ENCODE data around the gene ARHGEF16. TPM values are rescaled to one million over a fixed set of nuclear protein-coding genes. Genes with fewer than 3 reads are reported as not detected.

ARHGEF16 gene
- total RNA-seq, 2 experiments from 2014 or later = not detected

DNA sequence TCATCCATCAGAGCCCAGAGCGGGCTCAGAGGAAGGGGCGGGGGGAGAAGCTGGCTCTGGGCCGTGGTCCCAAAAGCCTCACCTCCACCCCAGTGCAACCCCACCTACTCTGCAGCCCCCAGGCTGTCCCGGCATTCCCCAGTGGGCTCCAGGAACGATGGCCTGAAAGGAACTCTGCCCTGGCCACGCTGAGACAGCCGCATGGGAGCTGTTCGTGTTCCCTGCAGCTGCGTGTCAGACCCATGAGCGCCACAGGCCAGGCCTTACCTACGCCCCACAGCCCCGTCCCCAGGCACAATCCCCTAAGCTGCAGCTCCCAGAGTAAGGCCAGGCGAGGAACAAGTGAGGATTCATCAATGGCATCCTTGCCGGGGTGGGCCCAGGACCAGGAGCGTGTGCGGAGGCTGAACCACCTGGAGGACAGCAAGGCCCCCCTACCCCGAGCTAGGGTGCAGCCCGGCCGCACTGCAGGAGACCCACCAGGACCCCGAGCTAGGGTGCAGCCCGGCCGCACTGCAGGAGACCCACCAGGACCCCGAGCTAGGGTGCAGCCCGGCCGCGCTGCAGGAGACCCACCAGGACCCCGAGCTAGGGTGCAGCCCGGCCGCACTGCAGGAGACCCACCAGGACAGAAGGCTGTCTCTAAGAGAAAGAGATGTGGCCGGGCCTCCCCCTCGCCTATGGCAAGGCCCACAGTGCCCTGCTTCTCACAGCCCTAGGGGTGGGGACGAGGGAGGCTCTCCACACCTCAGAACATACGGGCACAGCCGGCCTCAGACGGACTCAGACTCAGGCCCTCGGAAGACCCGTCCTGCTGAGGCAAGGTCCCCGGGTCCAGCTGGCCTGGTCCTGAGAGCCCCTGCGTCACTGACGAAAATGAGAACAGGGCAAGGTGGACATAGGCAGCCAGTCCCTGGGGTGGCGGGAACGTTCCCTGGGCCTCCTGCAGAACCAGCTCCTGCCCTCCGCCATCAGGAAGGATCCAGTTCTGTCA is 26.5 kb upstream of the ARHGEF16 start:
- H3K27ac Mint-ChIP-seq = no peak overlapping the region
- no peaks in the 10 kb centered on the region for H3K4me1 Mint-ChIP-seq
- ChIA-PET CTCF (no interaction called here), POLR2A (no interaction called here)
- no peak overlapping the region for H3K4me3 Mint-ChIP-seq
- DNase-seq = no peak
- H3K27me3 Mint-ChIP-seq = no peaks in the 10 kb centered on the region
- no peaks in the 10 kb centered on the region for H3K9me3 Mint-ChIP-seq
- H3K36me3 Mint-ChIP-seq (ENCODE audit: low read depth) = no peaks in the 10 kb centered on the region

- Mint-ChIP-seq H3K9me3 (no peaks in the 10 kb centered on the region), H3K4me3 (no peak overlapping the region), H3K27me3 (no peaks in the 10 kb centered on the region), H3K4me1 (no peaks in the 10 kb centered on the region), H3K36me3 (ENCODE audit: low read depth) (no peaks in the 10 kb centered on the region), H3K27ac (no peak overlapping the region)
- DNase-seq = no peak
- POLR2A ChIA-PET = no interaction called here
- CTCF ChIA-PET = no interaction called here
Measured at GRCh38 chr1:3428899-3429298, 25.6 kb upstream of the ARHGEF16 start.

DNA sequence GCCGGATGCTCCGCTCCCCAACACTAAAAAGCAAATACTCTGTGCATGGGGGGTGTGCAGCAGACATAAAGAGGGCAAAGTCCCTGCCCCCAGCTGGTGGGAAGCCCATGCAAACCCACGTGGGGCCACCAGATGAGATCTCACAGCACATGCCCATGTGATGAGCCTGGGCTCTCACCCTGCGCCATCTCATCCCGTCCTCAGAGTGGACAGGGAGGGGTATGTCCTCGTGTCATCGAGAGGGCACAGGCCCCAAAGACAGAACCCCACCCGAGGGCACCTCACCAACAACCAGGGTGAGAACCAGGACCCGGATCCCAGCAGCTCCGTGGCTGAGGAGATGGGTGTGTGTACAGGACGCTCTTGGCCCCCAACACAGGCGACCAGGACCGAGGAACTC is 25.1 kb upstream of the ARHGEF16 start:
- POLR2A ChIA-PET = no interaction called here
- Mint-ChIP-seq H3K9me3 (no peaks in the 10 kb centered on the region), H3K36me3 (ENCODE audit: low read depth) (no peaks in the 10 kb centered on the region), H3K27ac (no peak overlapping the region), H3K27me3 (no peaks in the 10 kb centered on the region), H3K4me3 (no peak overlapping the region), H3K4me1 (no peaks in the 10 kb centered on the region)
- no peak for DNase-seq
- CTCF ChIA-PET = no interaction called here

DNA sequence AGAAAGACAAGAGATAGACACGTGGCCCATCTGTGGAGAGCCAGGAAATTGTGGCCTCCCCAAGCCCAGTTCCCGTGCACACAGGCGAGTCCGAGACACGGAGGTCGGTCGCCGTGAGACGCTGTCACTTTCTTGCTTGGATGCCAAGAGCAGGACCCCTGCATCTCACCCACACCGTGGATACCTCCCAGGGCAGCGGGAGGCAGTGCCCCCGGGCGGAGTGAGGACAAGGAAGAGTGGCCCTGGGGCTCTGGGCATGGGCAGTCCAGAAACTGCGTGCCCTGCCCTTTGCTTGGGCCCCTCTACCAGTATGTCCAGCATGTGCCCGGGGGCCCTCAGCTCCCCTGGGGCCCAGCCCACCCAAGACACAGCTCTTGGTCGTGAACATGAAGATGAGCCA is 24.7 kb upstream of the ARHGEF16 start:
- ChIA-PET POLR2A (no interaction called here), CTCF (no interaction called here)
- Mint-ChIP-seq H3K27me3 (no peaks in the 10 kb centered on the region), H3K36me3 (ENCODE audit: low read depth) (no peaks in the 10 kb centered on the region), H3K4me1 (no peaks in the 10 kb centered on the region), H3K4me3 (no peak overlapping the region), H3K27ac (no peak overlapping the region), H3K9me3 (no peaks in the 10 kb centered on the region)
- no peak for DNase-seq

- no peak overlapping the region for H3K27ac Mint-ChIP-seq
- no peak for DNase-seq
- no peaks in the 10 kb centered on the region for H3K4me1 Mint-ChIP-seq
- H3K9me3 Mint-ChIP-seq = no peaks in the 10 kb centered on the region
- POLR2A ChIA-PET = no interaction called here
- no peaks in the 10 kb centered on the region for H3K27me3 Mint-ChIP-seq
- no peak overlapping the region for H3K4me3 Mint-ChIP-seq
- H3K36me3 Mint-ChIP-seq (ENCODE audit: low read depth) = no peaks in the 10 kb centered on the region
- CTCF ChIA-PET = no interaction called here
Measured at GRCh38 chr1:3430406-3430805, 24.1 kb upstream of the ARHGEF16 start.

GRCh38 chr1:3430820-3431219 is 23.6 kb upstream of the ARHGEF16 start:
- no peak for DNase-seq
- no peaks in the 10 kb centered on the region for H3K4me1 Mint-ChIP-seq
- H3K4me3 Mint-ChIP-seq = no peak overlapping the region
- POLR2A ChIA-PET = no interaction called here
- CTCF ChIA-PET = no interaction called here
- no peaks in the 10 kb centered on the region for H3K9me3 Mint-ChIP-seq
- H3K36me3 Mint-ChIP-seq (ENCODE audit: low read depth) = no peaks in the 10 kb centered on the region
- no peaks in the 10 kb centered on the region for H3K27me3 Mint-ChIP-seq
- H3K27ac Mint-ChIP-seq = no peak overlapping the region

DNA sequence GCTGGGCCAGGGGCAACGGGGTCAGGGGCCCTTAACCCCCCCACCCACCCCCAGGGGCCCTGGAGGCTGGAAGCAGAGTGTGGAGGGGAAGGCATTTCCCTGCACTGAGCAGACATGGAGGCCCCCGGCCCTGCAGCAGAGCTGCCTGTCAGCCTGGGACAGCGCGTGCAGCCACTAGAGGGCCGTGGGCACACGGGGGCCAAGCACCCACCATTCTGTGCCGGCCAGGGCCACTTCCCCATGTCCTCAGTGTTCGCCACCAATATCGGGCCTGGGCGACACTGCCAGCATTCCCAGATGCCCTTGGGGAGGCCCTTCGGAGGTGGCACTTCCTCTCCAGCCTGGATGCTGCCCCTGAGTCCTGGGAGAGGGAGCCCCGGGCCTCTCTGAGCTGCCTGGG is 23.2 kb upstream of the ARHGEF16 start:
- POLR2A ChIA-PET = no interaction called here
- H3K27ac Mint-ChIP-seq = no peak overlapping the region
- no peaks in the 10 kb centered on the region for H3K36me3 Mint-ChIP-seq (ENCODE audit: low read depth)
- no peak for DNase-seq
- CTCF ChIA-PET = no interaction called here
- no peaks in the 10 kb centered on the region for H3K9me3 Mint-ChIP-seq
- no peaks in the 10 kb centered on the region for H3K4me1 Mint-ChIP-seq
- H3K4me3 Mint-ChIP-seq = no peak overlapping the region
- H3K27me3 Mint-ChIP-seq = no peaks in the 10 kb centered on the region

- ChIA-PET CTCF (no interaction called here), POLR2A (no interaction called here)
- Mint-ChIP-seq H3K4me1 (no peaks in the 10 kb centered on the region), H3K4me3 (no peak overlapping the region), H3K36me3 (ENCODE audit: low read depth) (no peaks in the 10 kb centered on the region), H3K9me3 (no peaks in the 10 kb centered on the region), H3K27ac (no peak overlapping the region), H3K27me3 (no peaks in the 10 kb centered on the region)
- DNase-seq = no peak
Measured at GRCh38 chr1:3431686-3432085, 22.8 kb upstream of the ARHGEF16 start.

DNA sequence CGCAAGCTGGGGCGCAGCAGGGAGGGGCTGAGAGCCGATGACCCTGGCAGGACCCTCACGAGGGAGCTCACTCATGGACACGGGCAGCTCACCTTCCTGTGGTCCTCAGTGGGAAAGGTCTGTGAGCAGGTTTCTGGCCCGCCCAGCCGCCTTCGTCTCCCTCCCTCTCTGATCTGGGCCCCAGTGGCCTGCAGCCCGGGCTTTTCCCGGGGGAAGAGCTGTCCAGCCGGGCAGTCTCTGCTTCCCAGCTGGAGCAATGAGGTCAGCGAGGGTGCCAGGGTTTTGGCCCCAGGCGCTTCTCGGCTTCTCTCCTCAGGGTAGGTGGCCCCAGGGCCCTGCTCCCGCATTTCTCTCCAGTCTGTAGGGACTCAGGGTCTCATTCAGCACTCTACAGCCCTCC is 22.2 kb upstream of the ARHGEF16 start:
- Mint-ChIP-seq H3K4me3 (no peak overlapping the region), H3K27ac (no peak overlapping the region), H3K4me1 (no peaks in the 10 kb centered on the region), H3K36me3 (ENCODE audit: low read depth) (no peaks in the 10 kb centered on the region), H3K9me3 (no peaks in the 10 kb centered on the region), H3K27me3 (no peaks in the 10 kb centered on the region)
- POLR2A ChIA-PET = no interaction called here
- no peak for DNase-seq
- CTCF ChIA-PET = no interaction called here

DNA sequence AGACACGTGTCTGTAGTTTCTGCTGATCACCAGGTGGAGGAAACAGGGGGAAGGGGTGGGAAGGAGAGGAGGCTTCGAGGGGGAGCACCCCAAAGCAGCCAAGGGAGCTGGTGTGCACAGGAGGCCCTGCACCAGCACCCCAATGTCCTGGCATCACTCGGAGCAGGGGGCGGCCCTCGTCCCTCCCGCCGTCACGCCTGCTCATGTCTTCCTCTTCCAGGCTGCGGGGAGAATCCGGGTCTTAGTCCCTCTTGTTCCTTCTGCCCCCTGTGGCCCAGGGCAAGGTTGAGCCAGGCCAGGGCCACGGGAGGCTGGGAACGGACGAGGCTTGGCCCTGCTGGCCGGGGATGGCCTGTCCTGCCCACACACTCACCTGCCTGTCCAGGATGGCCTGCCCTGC is 21.4 kb upstream of the ARHGEF16 start:
- no peak overlapping the region for H3K4me3 Mint-ChIP-seq
- no peaks in the 10 kb centered on the region for H3K27me3 Mint-ChIP-seq
- no peaks in the 10 kb centered on the region for H3K4me1 Mint-ChIP-seq
- ChIA-PET CTCF (no interaction called here), POLR2A (no interaction called here)
- H3K27ac Mint-ChIP-seq = no peak overlapping the region
- no peaks in the 10 kb centered on the region for H3K36me3 Mint-ChIP-seq (ENCODE audit: low read depth)
- no peak for DNase-seq
- no peaks in the 10 kb centered on the region for H3K9me3 Mint-ChIP-seq

GRCh38 chr1:3433596-3434320 is 20.7 kb upstream of the ARHGEF16 start:
- CTCF ChIA-PET = no interaction called here
- Mint-ChIP-seq H3K4me3 (no peak overlapping the region), H3K9me3 (no peaks in the 10 kb centered on the region), H3K36me3 (ENCODE audit: low read depth) (no peaks in the 10 kb centered on the region), H3K27me3 (no peaks in the 10 kb centered on the region), H3K4me1 (no peaks in the 10 kb centered on the region), H3K27ac (no peak overlapping the region)
- no peak for DNase-seq
- POLR2A ChIA-PET = no interaction called here

DNA sequence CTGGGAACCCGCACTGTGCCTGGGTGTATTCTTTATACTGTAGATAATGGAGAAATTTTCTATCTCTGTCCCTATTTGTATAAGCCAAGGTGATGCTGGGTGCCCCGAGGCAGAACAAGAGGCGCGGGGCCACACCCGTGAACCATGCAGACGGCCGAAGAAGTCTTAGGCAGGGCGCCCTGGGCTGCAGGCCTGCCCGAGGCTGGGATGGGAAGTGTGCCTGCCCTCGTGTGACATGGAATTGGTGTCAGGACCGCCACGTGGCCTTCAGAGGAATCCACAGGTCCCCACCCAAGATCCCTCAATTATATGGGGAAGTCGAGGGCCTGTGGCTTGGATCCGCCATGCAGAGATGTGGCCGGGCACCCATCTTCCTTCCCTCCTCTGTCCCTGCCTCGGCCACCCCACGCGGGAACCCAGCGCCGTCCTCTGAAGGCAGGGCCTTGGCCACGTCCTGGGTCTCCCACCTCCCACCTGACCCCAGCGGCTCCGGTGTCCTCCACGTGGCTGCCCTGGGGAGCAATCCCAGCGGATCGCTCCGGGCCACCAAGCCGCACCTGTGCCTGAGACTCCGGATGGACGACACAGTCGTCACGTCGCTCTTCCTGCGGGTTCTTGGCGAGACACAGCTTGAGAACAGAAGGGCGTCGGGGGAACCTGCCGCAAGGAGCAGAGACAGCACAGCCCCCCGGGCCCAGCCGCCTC is 19.9 kb upstream of the ARHGEF16 start:
- Mint-ChIP-seq H3K9me3 (no peaks in the 10 kb centered on the region), H3K27me3 (no peaks in the 10 kb centered on the region), H3K36me3 (ENCODE audit: low read depth) (no peaks in the 10 kb centered on the region), H3K4me3 (no peak overlapping the region), H3K4me1 (no peaks in the 10 kb centered on the region), H3K27ac (no peak overlapping the region)
- ChIA-PET POLR2A (no interaction called here), CTCF (no interaction called here)
- no peak for DNase-seq

- CTCF ChIA-PET = no interaction called here
- Mint-ChIP-seq H3K4me3 (no peak overlapping the region), H3K4me1 (no peaks in the 10 kb centered on the region), H3K9me3 (no peaks in the 10 kb centered on the region), H3K27ac (no peak overlapping the region), H3K27me3 (no peaks in the 10 kb centered on the region), H3K36me3 (ENCODE audit: low read depth) (no peaks in the 10 kb centered on the region)
- POLR2A ChIA-PET = no interaction called here
- DNase-seq = no peak
Measured at GRCh38 chr1:3435666-3436065, 18.8 kb upstream of the ARHGEF16 start.

All from activated CD4-positive, alpha-beta memory T cell treated with anti-CD3 and anti-CD28 coated beads, Interleukin-2, amount 10 ng/mL, durations not matched to agents 7 days and 5 days (primary cell).